GM12873 (cell line): ENCODE results near the gene SEM1.

ENCODE experiments used
- TF ChIP-seq, protein P1 (sequence below): IDR thresholded peaks from 2 replicates; pipeline ENCODE4 v1.5.1; 2012; ENCODE audit warnings: low read depth, mild to moderate bottlenecking, moderate library complexity, low read length, control low read depth; ENCODE audit not compliant: insufficient read depth; ENCODE audit errors: missing control alignments

The SEM1 gene

GRCh38 chr7:96670338-96671289 is 39.0 kb downstream of the SEM1 start:
- TF ChIP-seq, protein P1, sequence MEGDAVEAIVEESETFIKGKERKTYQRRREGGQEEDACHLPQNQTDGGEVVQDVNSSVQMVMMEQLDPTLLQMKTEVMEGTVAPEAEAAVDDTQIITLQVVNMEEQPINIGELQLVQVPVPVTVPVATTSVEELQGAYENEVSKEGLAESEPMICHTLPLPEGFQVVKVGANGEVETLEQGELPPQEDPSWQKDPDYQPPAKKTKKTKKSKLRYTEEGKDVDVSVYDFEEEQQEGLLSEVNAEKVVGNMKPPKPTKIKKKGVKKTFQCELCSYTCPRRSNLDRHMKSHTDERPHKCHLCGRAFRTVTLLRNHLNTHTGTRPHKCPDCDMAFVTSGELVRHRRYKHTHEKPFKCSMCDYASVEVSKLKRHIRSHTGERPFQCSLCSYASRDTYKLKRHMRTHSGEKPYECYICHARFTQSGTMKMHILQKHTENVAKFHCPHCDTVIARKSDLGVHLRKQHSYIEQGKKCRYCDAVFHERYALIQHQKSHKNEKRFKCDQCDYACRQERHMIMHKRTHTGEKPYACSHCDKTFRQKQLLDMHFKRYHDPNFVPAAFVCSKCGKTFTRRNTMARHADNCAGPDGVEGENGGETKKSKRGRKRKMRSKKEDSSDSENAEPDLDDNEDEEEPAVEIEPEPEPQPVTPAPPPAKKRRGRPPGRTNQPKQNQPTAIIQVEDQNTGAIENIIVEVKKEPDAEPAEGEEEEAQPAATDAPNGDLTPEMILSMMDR, result no peak

GRCh38 chr7:96669812-96670211 is 39.8 kb downstream of the SEM1 start:
- TF ChIP-seq, protein P1, result no peak

DNA sequence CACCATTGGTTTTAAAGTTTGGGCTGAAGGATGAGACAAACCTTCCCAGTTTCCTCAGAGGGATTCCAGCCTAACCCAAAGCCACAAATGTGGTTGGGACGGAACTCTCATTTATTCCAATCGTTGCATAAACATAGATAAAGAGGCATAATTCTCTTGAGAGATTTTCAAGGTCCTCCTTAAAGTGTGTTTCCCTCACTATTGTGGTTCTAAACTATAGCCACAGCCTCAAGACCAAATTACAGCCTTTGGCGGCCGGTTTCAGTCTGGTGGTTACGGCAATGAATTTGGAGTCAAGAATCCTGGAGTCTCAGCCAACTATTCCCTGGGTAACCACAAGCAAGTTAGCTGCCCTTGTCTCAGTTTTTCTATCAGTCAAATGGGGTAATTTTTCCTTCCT is 42.6 kb downstream of the SEM1 start:
- TF ChIP-seq, protein P1, result no peak

DNA sequence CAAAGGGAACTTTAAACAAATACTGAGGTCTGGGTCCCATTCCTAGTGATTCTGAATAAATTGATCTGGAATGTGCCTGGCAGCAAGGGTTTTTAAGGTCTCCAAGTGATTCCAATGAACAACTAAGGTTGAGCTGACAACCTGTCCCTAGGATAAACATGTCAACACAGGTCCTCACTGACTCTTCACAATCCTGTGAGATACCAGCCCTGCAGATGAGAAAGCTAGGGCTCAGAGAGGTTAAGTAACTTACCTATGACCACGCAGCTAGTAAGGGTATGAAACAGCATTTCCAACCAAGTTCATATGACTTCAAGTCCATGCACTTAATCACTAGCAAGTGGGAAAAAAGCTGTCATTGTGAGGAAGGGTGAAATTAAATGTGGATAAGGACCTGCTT is 44.0 kb downstream of the SEM1 start:
- TF ChIP-seq, protein P1, result no peak

DNA sequence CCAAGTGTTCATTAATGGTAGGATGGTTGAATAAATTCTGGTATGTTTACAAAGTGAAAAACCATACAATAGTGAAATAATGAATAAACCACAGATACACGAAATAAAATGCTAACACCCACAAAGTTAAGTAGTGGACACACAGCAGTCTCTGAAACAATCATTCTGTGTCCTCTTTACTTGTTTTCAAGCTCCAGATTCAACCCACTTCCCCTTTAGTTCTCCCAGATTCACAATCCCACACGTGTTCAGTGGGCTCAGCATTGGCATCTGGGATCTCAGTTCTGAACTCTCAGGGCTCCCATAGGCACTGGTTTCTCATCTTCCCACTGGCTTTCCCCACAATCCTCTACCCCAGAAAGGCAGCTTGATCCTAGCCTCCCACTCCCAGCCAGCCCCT is 44.9 kb downstream of the SEM1 start:
- TF ChIP-seq, protein P1, result no peak

DNA sequence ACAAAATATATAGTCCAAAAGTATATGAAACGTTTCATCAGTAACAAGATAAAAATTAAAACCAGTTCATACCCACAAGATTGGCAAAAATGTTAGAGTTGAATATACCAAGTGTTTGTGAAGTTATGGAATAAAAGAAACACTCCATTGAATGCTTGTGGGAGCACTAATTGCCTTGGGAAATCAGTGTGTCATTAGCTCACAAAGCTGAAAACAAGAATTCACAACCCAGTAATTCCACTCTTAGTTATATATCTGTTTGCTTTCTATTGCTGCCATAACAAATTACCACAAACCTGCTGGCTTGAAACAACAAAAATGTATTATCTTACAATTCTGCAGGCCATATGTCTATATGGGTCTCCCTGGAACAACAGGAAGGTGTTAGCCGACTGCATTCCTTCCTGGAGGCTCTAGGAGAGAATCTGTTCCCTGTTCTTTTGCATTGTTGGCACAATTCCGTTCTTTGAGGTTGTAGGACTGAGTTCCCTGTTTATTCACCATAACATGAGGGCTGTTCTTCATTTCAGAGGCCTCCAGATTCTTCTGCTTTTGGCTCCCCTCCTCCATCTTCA is 45.7 kb downstream of the SEM1 start:
- TF ChIP-seq, protein P1, result no peak

DNA sequence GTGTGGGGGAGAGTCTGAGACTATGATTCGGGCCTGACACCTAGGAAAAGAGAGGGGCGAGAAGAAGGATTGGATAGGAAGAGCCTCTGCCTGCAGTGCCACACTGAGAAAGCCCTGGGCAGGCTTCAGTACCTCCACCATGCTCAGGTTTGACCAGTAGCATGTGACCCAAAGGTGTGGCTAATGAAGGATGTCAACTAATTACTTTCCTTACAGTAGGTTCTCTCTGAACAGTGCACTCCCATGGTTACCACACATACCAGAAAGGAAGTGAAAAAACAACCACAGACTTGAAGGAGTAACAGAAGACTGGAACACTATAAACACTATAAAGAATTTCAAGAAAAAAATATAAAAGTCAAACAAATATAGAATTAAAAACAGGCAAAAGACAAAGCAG is 46.2 kb downstream of the SEM1 start:
- TF ChIP-seq, protein P1, result no peak
